ENCODE data around the gene ZNF768.

DNA sequence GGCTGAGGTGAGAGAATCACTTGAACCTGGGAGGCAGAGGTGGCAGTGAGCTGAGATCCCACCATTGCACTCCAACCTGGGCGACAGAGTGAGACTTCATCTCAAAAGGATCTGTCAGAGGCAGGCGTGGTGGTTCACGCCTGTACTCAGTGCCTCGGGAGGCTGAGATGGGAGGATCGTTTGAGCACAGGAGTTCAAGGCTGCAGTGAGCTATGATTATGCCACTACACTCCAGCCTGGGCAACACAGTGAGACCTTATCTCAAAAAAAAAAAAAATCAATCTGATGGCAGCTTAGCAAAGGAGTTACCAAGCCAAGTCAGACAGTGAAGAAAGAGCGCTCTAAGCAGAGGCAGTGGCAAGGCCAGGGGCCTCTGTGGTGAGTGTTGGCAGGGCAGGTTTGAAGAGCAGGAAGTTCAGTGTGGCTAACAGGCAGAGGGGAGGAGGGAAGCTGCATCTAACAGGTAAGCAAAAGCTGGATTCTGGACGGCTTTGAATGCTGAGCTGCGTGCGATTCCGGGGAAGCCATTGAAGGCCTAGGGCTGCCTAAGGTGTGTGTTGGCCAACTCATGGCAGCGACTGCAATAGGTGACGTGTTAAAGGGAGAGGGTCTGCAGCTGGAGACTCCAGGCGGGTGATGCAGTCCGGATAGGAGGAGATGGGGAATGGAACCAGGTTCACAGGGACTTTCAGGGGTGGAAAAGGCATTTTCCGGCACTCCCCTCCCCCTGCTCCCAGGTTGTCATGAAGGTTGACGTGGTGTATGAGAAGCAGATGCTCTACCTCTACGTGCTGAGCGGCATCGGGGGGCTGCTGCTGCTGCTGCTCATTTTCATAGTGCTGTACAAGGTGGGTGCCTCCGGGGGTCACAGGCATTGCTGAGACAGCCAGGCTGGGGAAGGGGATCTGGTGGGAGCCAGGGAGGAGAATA, 7.0 kb downstream of the ZNF768 start:
- TF ChIP-seq, protein P1, sequence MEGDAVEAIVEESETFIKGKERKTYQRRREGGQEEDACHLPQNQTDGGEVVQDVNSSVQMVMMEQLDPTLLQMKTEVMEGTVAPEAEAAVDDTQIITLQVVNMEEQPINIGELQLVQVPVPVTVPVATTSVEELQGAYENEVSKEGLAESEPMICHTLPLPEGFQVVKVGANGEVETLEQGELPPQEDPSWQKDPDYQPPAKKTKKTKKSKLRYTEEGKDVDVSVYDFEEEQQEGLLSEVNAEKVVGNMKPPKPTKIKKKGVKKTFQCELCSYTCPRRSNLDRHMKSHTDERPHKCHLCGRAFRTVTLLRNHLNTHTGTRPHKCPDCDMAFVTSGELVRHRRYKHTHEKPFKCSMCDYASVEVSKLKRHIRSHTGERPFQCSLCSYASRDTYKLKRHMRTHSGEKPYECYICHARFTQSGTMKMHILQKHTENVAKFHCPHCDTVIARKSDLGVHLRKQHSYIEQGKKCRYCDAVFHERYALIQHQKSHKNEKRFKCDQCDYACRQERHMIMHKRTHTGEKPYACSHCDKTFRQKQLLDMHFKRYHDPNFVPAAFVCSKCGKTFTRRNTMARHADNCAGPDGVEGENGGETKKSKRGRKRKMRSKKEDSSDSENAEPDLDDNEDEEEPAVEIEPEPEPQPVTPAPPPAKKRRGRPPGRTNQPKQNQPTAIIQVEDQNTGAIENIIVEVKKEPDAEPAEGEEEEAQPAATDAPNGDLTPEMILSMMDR (conservative IDR thresholded peaks at IDR 0.05 in 1 of 2, IDR thresholded peaks at IDR 0.05 in 1 of 2; ENCODE audit: low read depth in 1 of 2, low read length in 2 of 2) = no peak
- no peak for TF ChIP-seq EZH2 (IDR thresholded peaks at IDR 0.05; ENCODE audit: low read length, missing control alignments)
